Upper lobe of right lung (tissue), 1 donor: ENCODE measurements around the gene SLC17A3. TPM values are rescaled to one million over a fixed set of nuclear protein-coding genes. Genes with fewer than 3 reads are reported as not detected.

Experiments
- ATAC-seq: fragments of 200-7000 bp; cut with Tn5 transposase; one replicate; pipeline ENCODE4 v1.9.1; 2020; ENCODE audit warnings: mild to moderate bottlenecking, moderate library complexity
- DNase-seq: peaks from one replicate; pipeline ENCODE4 v3.0.0-alpha.2; 2020
- H3K27ac ChIP-seq: fragments of 200-600 bp; one replicate; pipeline ENCODE4 v1.8.0; 2022
- H3K27me3 ChIP-seq: fragments of 200-600 bp; one replicate; pipeline ENCODE4 v1.8.0; 2022; ENCODE audit warnings: mild to moderate bottlenecking
- H3K36me3 ChIP-seq: fragments of 200-600 bp; one replicate; pipeline ENCODE4 v1.8.0; 2022
- H3K4me1 ChIP-seq: fragments of 200-600 bp; one replicate; pipeline ENCODE4 v1.8.0; 2022
- H3K4me3 ChIP-seq: fragments of 200-600 bp; one replicate; pipeline ENCODE4 v1.8.0; 2022; ENCODE audit warnings: mild to moderate bottlenecking
- H3K9me3 ChIP-seq: fragments of 200-600 bp; one replicate; pipeline ENCODE4 v1.8.0; 2022
- intact Hi-C: fragments of 100-400 bp; cut with DNase I; formaldehyde crosslinking; loops from one replicate; pipeline ENCODE4 v1.11.0; 2022
- total RNA-seq: library from RNA; stranded (reverse); fragmentation: NEBNext Ultra II Directional; extraction: Animal tissue kit (Norgen Biotek cat#: 25700); gene quantifications from one replicate; pipeline ENCODE4 v1.2.1, GENCODE V29; 2021
- TF ChIP-seq, protein P1 (sequence below): fragments of 200-600 bp; IDR thresholded peaks from one replicate; pipeline ENCODE4 v1.8.0; 2022; ENCODE audit warnings: antibody characterized with exemption
- donor health status: DM: no; HTN: yes; CAD: no; lungs with severe emphysema.

SLC17A3 gene
- total RNA-seq, 1 donor from 2014 or later: not detected

GRCh38 chr6:25916789-25917490 is 42.9 kb upstream of the SLC17A3 start:
- no peak overlapping the region for H3K4me3 ChIP-seq

DNA sequence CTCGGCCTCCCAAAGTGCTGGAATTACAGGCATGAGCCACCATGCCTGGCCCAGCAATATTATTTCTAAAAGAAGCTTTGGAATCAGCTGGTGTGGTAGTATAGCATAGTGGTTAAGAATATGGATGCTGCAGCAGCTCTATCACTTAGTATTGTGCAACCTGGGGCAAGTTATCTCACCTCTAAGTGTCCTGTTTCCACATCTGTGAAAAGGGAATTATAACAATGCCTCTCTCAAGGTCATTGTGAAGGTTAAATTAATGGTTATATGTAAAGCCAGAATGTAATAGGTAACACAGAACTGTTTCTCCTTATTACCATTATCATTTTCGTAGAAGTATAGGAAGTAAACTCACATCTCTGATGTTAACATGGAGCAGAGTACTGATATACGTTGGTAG is 42.3 kb upstream of the SLC17A3 start:
- intact Hi-C loops: no loop called here
- no peaks in the 10 kb centered on the region for H3K9me3 ChIP-seq
- ATAC-seq (no peak), DNase-seq (no peak)
- TF ChIP-seq, protein P1, sequence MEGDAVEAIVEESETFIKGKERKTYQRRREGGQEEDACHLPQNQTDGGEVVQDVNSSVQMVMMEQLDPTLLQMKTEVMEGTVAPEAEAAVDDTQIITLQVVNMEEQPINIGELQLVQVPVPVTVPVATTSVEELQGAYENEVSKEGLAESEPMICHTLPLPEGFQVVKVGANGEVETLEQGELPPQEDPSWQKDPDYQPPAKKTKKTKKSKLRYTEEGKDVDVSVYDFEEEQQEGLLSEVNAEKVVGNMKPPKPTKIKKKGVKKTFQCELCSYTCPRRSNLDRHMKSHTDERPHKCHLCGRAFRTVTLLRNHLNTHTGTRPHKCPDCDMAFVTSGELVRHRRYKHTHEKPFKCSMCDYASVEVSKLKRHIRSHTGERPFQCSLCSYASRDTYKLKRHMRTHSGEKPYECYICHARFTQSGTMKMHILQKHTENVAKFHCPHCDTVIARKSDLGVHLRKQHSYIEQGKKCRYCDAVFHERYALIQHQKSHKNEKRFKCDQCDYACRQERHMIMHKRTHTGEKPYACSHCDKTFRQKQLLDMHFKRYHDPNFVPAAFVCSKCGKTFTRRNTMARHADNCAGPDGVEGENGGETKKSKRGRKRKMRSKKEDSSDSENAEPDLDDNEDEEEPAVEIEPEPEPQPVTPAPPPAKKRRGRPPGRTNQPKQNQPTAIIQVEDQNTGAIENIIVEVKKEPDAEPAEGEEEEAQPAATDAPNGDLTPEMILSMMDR: no peak
- H3K4me1 ChIP-seq: no peaks in the 10 kb centered on the region
- no peaks in the 10 kb centered on the region for H3K27me3 ChIP-seq
- H3K4me3 ChIP-seq: no peak overlapping the region
- H3K36me3 ChIP-seq: no peaks in the 10 kb centered on the region
- H3K27ac ChIP-seq: no peak overlapping the region

More at GRCh38 chr6:25916789-25917490, 42.9 kb upstream of the SLC17A3 start:
- intact Hi-C loops: no loop called here
- no peaks in the 10 kb centered on the region for H3K36me3 ChIP-seq
- TF ChIP-seq, protein P1: no peak
- no peak for ATAC-seq
- H3K27me3 ChIP-seq: no peaks in the 10 kb centered on the region
- no peak overlapping the region for H3K27ac ChIP-seq
- DNase-seq: no peak
- H3K9me3 ChIP-seq: no peaks in the 10 kb centered on the region
- no peaks in the 10 kb centered on the region for H3K4me1 ChIP-seq

DNA sequence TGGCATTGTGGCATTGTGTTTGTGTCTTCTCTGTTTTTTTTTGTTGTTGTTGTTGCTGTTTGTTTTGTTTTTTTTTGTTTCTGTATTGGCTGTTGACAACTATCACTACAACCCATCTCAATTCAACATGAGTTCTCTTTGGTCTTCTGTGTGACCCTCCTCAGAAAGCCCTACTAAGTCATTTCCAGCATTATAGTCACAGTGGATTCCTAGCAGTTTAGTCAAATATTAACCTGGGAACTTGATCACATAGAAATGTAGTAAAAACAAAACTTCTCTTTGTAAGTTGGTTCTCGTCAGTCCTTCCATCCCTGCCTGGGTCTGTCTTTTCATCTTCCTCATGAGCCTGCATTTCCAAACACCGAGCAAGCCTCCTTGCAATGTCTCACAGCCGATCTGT is 39.7 kb upstream of the SLC17A3 start:
- H3K9me3 ChIP-seq: no peaks in the 10 kb centered on the region
- H3K27me3 ChIP-seq: no peaks in the 10 kb centered on the region
- no peaks in the 10 kb centered on the region for H3K4me1 ChIP-seq
- ATAC-seq (no peak), DNase-seq (no peak)
- intact Hi-C loops: no loop called here
- no peaks in the 10 kb centered on the region for H3K36me3 ChIP-seq
- TF ChIP-seq, protein P1: no peak
- H3K4me3 ChIP-seq: no peak overlapping the region
- H3K27ac ChIP-seq: no peak overlapping the region

DNA sequence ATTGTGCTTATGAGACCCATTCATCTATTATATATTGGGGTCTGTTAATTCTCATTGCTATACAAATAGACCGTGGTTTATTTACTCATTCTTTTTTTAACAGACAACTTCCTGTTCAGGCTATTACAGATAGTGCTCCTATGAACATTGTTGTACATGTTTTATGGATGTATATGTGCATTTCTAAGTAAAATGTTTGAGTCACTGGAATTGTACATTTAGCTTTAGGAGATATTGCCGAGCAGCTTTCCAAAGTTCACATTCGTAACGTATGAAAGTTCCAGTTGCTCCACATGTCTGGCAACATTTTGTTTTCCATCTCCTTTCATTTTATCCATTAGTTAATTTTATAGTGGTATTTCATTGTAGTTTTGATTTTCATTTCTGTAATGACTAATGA is 37.3 kb upstream of the SLC17A3 start:
- Histone ChIP-seq H3K4me1 (no peaks in the 10 kb centered on the region), H3K27ac (no peak overlapping the region), H3K4me3 (no peak overlapping the region), H3K36me3 (no peaks in the 10 kb centered on the region), H3K9me3 (no peaks in the 10 kb centered on the region), H3K27me3 (no peaks in the 10 kb centered on the region)
- TF ChIP-seq, protein P1: no peak
- ATAC-seq (no peak), DNase-seq (no peak)
- intact Hi-C loops: no loop called here

GRCh38 chr6:25907475-25908014 is 33.5 kb upstream of the SLC17A3 start:
- Histone ChIP-seq H3K36me3 (no peaks in the 10 kb centered on the region), H3K4me1 (no peaks in the 10 kb centered on the region), H3K9me3 (no peaks in the 10 kb centered on the region), H3K27me3 (no peaks in the 10 kb centered on the region), H3K27ac (no peak overlapping the region), H3K4me3 (no peak overlapping the region)
- TF ChIP-seq, protein P1: no peak
- ATAC-seq: no peak
- intact Hi-C loops: no loop called here
- no peak for DNase-seq
